Right renal cortex interstitium (tissue), 3 donors: Measurements from ENCODE around the gene AP1G2. TPM values are rescaled to one million over a fixed set of nuclear protein-coding genes. Genes with fewer than 3 reads are reported as not detected.
"Not testable (repeated sequence)": the region's sequence is repeated elsewhere in the genome, so short reads cannot be mapped to it uniquely, and the experiment has no call there.

ENCODE experiments used
- DNase-seq, 3 donors: peaks; one replicate each; pipeline ENCODE4 v3.0.0-alpha.2; 2013; ENCODE audit warnings: low read depth in 3 of 3, low spot score in 2 of 3
- polyA plus RNA-seq, 3 donors: library from polyadenylated mRNA; unstranded; fragments of 120-200 nt; gene quantifications; one replicate each; pipeline ENCODE4 v1.2.1, GENCODE V29; 2013; ENCODE audit not compliant: insufficient read length in 3 of 3

The AP1G2 gene
- polyA plus RNA-seq, 3 donors = 57.6 to 67.8 (median 60.9) TPM

DNA sequence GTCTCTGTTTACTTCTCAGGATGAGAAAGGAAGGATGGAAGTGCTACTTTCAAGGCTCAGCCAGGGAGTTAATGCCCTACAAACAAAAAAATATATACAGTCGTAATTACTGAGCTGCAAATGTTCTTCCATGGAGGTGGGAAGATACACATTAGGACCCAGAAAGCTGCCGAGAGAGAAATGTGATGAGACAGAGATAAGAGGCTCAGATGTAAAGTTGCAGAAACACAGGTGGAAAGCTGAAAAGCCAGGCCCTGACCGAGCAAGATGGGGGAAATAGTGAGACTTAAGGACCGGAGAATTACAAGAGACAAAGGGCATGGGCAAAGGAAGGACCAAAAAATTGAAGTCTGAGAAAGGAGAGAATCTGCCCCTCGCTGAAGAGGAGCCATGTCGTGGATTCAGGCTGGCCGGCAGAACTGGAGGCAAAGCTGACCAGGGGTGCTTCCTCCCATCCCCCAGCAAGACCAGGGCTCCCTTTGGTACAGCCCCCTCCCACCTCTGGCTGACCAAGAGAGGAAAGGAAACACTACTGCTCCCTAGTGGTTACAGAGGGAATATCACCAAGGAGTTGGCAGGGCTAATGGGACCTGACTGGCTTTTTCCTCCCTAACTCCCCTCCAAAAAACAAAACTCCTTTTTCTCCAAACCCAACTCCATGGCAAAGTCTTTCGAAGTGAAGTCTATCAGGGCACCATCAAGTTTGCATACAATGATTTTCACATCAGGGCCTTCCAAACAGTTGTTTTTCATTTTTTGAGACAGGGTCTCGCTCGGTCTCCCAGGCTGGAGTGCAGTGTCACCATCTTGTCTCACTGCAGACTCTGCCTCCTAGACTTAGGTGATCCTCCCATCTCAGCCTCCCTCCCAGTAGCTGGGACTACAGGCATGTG lies 28.1 kb downstream of the AP1G2 start:
- DNase-seq = no peak

DNA sequence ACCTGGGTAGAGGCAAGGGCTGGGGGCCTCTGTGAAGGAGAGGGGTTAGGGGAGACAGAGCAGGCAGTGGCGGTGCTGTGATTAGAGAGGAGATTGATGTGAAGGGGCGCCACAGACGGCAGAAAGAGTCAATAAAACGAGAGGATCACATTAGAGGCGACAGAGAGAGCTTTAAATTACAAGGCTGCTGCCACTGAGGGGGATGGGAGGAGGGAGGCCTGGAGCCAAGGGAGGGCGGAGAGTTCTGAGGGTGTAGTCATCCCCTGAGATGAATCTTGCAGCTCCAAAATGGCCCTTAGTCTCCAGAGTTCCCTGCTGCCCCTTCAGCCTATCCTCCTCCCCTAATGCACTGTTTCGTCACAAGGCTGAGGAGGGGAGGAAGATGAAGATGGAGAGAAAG lies 28.8 kb downstream of the AP1G2 start:
- DNase-seq = no peak

GRCh38 chr14:23538050-23538718 lies 29.4 kb downstream of the AP1G2 start:
- DNase-seq = no peak

- DNase-seq = no peak
Measured at GRCh38 chr14:23537351-23538049, 30.1 kb downstream of the AP1G2 start.

DNA sequence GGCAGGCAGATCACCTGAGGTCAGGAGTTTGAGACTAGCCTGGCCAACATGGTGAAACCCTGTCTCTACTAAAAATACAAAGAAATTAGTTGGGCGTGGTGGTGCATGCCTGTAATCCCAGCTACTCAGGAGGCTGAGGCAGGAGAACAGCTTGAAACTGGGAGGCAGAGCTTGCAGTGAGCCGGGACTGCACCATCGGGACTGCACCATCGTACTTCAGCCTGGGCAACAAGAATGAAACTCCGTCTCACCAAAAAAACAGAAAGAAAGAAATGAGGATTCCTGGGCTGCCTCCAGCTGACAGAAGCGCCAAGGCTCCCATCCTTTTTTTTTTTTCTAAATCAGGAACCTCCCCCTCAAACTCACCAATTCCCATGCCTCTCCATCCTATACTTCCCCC lies 30.7 kb downstream of the AP1G2 start:
- DNase-seq = not testable (repeated sequence)

DNA sequence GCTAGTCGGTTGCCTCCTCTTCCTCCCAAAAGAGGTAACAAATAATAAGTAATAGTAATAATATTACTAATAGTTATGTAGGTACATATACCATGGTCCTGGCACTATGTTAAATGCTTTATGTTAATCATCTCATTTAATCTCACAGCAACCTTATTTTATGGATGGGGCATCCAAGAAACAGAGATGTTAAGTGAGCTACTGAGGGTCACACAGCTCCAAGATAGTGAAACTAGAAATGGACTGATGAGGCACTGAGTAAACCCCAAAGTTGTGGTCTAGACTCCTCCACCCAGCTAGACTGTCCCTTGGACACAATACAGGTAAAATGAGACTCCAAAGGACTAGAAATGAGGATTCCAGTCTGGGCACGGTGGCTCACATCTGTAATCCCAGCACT lies 31.1 kb downstream of the AP1G2 start:
- no peak for DNase-seq

GRCh38 chr14:23535943-23536342 lies 31.6 kb downstream of the AP1G2 start:
- no peak for DNase-seq

- DNase-seq = no peak
Measured at GRCh38 chr14:23533652-23534435, 33.7 kb downstream of the AP1G2 start.

DNA sequence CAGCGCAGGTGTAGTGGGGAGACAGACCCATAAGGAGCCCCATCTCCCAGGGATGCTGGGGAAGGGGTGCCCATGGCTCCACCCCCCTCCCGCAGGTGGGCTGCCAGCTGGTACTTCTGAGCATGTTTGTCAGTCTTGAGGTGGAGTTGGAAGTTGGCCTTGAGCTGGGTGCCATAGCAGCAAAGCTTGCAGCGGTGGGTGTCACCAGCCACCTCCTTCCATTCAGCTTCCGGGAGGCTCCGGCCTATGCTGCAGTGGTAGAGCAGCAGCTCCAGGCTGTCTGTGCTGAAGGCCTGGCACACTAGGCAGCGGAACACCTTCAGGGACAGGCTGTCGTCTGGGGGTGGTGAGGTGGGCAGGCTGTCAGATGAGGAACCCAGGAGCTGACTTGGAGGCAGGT lies 34.9 kb downstream of the AP1G2 start:
- DNase-seq = no peak

GRCh38 chr14:23531391-23531790 lies 36.2 kb downstream of the AP1G2 start:
- DNase-seq = no peak

DNA sequence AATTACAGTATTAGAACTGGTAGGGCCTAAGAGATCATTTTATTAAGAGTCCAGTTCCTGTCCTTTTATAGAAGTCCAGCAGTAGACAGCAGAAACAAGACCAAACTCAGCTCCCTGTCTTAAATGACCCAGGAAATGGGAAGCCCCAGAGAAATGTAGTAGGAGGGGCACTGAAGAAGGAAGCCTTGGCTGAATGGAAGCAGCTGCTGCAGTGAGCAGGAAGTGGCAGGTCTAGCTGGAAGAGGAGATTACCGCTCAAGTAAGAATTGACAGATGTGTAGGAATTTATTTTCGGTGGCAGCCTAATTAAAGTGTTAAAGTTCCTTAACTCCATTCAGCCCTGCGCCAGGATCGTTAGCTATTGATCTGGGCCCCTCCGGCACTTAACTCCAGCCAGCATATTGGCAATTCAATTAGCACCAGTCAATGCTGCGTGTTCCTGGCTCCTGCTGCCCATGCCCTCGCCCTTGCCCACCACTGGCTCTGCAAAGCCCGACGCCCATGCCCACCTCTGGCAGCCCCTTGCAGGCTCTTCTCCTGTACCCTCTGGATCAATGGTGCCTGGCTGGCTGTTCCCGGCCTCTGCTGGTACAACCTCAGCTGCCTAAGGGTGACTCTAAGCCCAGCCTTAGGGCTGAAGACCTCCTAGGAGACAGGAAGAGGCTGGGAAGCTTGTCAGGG lies 37.1 kb downstream of the AP1G2 start:
- DNase-seq = no peak

DNA sequence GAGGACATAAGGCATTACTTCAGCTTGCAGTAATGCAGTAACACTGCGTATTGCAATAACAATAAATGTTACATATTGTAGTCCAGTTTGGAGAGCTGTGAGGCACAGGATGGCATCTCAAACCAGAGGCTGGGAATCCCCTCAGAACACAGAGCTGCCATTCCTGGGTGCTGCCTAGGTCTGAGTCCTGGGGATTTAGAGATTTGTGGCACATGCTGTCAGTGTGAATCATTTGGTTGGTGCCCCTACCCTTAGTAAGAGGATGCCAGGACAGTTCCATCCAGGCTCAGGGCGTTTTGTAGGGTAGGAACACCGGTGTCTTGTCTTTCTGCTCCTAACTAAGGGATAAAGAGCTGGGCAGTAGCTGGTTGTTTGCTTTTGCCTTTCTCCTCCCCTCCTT lies 38.6 kb downstream of the AP1G2 start:
- no peak for DNase-seq

- DNase-seq = no peak
Measured at GRCh38 chr14:23528555-23528954, 39.0 kb downstream of the AP1G2 start.

DNA sequence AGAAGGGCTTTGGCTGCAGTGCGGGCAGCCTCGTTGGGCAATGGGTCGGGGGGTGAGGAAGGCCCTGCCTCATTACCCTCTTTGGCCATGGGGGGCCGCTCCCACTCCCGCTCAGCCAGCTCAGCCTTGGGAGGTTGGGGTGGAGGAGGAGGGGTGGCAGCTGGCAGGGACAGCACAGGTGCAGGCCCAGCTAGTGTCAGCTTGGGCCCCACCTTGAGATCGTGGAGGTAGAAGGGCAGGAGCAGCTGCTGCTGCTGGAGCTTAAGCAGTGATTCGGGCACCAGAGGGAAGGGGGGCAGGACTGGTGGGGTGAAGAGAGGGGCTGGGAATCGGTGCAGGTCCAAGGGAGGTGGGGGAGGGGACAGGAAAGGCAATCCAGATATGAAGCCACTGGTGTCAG lies 42.0 kb downstream of the AP1G2 start:
- no peak for DNase-seq

GRCh38 chr14:23524954-23525353 lies 42.6 kb downstream of the AP1G2 start:
- DNase-seq = no peak

GRCh38 chr14:23523229-23524016 lies 44.2 kb downstream of the AP1G2 start:
- DNase-seq = no peak

GRCh38 chr14:23522643-23523198 lies 44.9 kb downstream of the AP1G2 start:
- no peak for DNase-seq

DNA sequence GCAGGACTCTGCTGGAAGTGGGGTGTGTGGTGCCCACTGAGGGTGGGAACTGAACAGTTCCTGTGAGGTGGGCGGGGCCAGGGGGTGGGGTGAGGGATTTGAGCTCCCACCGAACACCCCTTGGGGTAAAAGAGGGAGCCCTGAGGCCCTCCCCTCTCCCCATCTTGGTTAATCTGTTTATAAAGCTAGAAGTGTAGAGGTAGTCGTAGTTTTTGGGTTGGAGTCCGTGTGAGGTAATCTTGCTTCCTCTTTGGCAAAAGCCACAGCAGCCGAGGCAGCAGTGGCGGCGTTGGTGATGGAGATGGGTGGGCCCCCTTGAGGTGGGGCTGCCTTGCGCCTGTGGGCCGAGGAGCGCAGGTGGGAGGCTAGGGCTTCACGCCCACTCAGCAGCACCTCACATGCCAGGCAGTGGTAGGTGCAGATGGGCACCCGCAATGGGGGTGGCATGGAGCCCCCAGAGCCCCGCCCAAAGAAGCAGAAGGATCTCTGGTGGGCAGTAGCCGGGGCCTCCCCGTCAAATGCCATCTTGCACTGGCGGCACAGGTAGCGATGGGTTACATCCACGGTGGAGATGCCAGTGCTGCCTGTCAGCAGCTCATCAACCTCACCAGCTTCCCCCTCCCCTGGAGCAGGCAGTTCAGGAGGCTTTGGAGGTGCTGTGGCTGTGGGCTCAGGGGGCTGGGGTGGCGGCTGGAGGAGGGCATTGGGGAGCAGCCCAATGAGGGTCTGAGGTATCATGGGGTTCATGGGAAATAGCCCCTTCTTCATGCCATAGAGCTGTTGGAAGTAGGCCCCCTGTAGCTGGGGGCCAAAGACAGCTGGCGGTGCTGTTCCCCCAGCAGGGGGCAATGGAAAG lies 45.6 kb downstream of the AP1G2 start:
- no peak for DNase-seq
